Urinary bladder (tissue), 4 donors: ENCODE data around the gene AGAP1. TPM values are rescaled to one million over a fixed set of nuclear protein-coding genes. Genes with fewer than 3 reads are reported as not detected.

Source experiments
- DNase-seq: peaks from one replicate; pipeline ENCODE4 v3.0.0-alpha.2; 2015; ENCODE audit errors: extremely low spot score
- H3K27ac ChIP-seq: one replicate; pipeline ENCODE4 v1.5.1; 2013; ENCODE audit warnings: low read depth, mild to moderate bottlenecking, moderate library complexity
- H3K36me3 ChIP-seq: one replicate; pipeline ENCODE4 v1.6.1; 2013; ENCODE audit warnings: mild to moderate bottlenecking, moderate library complexity; ENCODE audit not compliant: insufficient read depth
- H3K4me1 ChIP-seq: one replicate; pipeline ENCODE4 v1.6.1; 2013; ENCODE audit warnings: mild to moderate bottlenecking, moderate library complexity; ENCODE audit not compliant: insufficient read depth
- H3K4me3 ChIP-seq: one replicate; pipeline ENCODE4 v1.5.1; 2013; ENCODE audit warnings: low read depth, low read length
- WGBS: extraction: QIAGEN DNeasy Blood & Tissue Kit; methylation state at CpG from one replicate; pipeline ENCODE4 v1.1.7; 2013; 5-methylcytosine and 5-hydroxymethylcytosine counted together
- polyA plus RNA-seq: library from polyadenylated mRNA; stranded (reverse); fragments of 200-250 nt; gene quantifications from one replicate; pipeline ENCODE4 v1.2.3, GENCODE V29; 2013
- total RNA-seq: library from RNA; depleted of rRNA; stranded (reverse); fragments of >200 nt; gene quantifications from one replicate; pipeline ENCODE4 v1.2.3, GENCODE V29; 2014
- donor health status: healthy with polysubstance abuse.
- donor health status: healthy.

The AGAP1 gene
- total and polyA plus RNA-seq, 2 donors, result 12.8 to 24.7 TPM

DNA sequence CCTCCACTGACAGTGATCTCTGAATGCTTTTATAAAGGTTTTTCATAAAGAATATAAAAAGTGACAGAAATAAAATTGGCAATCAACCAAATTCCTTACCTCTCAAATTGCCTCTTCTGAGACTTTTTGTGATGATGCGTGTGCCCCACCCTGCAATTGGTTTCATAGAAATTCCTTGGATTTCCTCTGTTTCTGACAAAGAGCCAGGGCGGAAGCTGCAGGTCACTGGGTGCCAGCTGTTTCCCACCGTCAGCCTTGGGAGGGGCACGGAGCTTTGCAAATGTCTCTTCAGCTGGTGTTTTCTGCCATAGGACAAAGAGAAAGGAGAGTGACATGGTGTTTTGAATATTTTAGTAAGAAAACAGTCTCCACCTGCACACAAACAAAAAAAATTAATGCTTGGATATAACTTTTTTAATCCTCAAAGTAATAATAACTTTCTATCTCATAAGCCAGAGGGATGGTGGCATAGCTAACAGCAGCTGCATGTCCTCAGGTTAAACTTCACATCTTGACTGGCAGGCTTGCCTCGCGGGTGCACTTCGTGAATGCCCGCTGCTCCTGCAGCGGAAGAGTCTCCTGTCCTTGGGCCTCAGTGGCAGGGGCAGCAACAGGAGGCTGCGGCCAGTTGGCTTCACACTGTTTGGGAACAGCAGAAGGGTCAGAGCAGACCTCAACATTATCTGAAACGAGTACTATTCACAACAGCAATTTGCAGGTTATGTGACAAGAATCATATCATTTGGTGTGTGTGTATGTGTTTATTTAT lies 24.7 kb downstream of the AGAP1 start:
- DNase-seq, result no peak
- Histone ChIP-seq H3K4me3 (no peak overlapping the region), H3K36me3 (no peaks in the 10 kb centered on the region), H3K4me1 (no peaks in the 10 kb centered on the region), H3K27ac (no peak overlapping the region)
- WGBS, result 81% methylated on average over 11 of the region's 11 CpGs

DNA sequence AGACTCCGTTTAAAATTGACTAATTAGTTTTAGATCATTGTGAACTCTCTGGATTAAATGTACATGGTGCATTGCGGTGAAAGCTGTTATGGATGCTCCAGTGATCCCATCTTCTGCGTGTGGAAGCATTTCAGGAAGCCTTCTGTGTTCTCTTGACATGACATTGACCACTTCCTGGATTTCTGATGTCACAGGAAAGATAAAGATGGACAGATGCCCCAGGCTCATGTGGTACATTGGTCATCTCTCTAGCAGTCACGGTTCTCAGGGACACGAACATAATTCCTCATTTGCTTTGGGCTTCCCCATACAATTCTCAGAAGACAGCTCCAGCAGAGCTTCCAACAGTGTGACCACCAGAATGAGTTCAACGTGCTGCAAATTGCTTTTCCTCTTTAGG lies 26.9 kb downstream of the AGAP1 start:
- Histone ChIP-seq H3K36me3 (no peaks in the 10 kb centered on the region), H3K4me3 (no peak overlapping the region), H3K27ac (no peak overlapping the region), H3K4me1 (no peaks in the 10 kb centered on the region)
- DNase-seq, result no peak
- WGBS, result 86% methylated on average over 6 of the region's 6 CpGs

DNA sequence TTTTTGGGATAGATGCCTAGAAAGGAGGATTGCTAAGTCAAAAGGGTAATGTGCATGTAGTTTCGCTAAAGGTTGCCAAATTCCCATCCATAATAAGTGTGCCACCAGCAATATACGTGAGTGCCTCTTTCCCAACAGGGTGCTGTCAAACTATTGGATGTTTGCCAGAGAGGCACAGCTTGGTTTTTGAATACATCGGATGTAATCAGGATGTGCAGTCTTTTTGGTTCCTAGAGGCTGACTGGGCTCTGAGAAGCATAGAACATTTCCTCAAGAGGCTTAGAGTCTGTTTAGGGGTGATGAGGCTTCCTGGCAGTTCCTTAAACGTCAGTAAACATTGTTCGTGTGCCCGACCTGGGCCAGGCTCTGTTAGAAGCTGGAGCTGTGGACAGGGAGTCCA lies 28.0 kb downstream of the AGAP1 start:
- Histone ChIP-seq H3K27ac (no peak overlapping the region), H3K36me3 (no peaks in the 10 kb centered on the region), H3K4me1 (no peaks in the 10 kb centered on the region), H3K4me3 (no peak overlapping the region)
- 60% methylated on average over 6 of the region's 6 CpGs for WGBS
- no peak for DNase-seq

DNA sequence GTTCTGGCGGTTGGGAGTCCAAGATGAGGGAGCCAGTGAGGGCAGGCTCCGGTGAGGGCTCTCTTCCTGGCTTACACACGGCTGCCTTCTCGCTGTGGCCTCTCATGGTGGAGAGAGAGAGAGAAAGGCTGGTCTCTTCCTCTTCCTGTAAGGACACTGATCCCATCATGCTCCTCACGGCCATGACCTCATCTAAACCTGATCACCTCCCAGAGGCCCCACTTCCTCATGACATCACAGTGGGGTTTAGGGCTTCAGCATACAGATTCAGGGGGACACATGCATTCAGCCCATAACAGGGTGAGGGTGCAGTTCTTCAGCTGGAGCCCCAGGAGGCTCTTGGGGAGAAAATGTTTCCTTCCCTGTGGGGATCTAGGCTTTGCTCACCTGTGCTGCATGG lies 29.2 kb downstream of the AGAP1 start:
- no peaks in the 10 kb centered on the region for H3K36me3 ChIP-seq
- no peak for DNase-seq
- H3K4me1 ChIP-seq, result no peaks in the 10 kb centered on the region
- H3K4me3 ChIP-seq, result no peak overlapping the region
- 98% methylated on average over 5 of the region's 5 CpGs for WGBS
- H3K27ac ChIP-seq, result no peak overlapping the region

DNA sequence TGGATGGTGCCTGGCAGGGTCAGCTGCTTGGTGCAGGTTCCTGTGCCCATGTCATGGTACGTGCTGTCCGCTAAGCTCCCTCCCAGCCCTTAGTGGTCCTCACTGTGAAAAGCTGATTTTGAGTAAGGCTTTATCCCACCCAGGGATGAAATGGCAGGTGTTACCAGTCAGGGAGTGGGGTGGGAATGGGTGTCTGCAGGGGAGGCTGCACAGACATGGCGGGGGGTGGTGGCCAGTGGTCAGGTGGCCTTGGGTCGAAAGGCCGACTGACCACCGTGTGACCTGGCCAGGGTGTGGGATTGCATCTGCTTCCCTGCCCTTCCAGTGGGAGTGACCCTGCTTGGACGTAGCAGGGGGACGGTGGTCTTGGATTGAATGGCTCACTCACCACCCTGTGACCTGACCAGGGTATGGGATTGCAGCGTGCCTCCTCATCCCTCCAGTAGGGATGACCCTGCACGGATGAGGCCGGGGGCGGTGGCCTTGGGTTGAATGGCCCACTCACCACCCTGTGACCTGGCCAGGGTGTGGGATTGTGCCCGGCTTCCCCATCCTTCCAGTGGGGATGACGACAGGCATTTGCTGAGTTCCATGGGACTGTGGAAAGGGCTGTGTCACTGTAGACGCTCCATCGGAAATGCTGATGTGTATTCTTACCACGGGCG lies 29.8 kb downstream of the AGAP1 start:
- Histone ChIP-seq H3K4me1 (no peaks in the 10 kb centered on the region), H3K4me3 (no peak overlapping the region), H3K36me3 (no peaks in the 10 kb centered on the region), H3K27ac (no peak overlapping the region)
- DNase-seq, result no peak
- WGBS, result 97% methylated on average over 18 of the region's 18 CpGs

DNA sequence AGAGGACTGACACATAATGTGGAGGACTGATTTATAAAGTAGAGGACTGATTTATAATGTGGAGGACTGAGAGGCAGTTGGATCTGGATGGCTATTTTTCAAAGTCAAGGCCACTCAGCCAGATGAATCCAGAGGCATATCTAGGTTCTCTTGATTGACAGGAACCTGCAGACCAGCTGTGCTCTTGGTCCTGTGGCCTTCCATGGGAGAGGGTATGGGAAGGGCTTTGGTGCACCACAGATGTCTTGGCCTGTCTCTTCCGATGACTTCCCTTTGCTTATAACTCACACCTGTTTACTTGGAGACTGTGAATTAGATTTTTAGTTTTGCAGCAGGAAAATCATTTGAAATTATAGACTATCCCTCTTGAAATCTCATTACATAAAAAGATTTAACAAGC lies 32.3 kb downstream of the AGAP1 start:
- H3K4me3 ChIP-seq, result no peak overlapping the region
- no peaks in the 10 kb centered on the region for H3K36me3 ChIP-seq
- DNase-seq, result no peak
- H3K4me1 ChIP-seq, result no peaks in the 10 kb centered on the region
- H3K27ac ChIP-seq, result no peak overlapping the region
- 65% methylated on average over 1 of the region's 1 CpG for WGBS

DNA sequence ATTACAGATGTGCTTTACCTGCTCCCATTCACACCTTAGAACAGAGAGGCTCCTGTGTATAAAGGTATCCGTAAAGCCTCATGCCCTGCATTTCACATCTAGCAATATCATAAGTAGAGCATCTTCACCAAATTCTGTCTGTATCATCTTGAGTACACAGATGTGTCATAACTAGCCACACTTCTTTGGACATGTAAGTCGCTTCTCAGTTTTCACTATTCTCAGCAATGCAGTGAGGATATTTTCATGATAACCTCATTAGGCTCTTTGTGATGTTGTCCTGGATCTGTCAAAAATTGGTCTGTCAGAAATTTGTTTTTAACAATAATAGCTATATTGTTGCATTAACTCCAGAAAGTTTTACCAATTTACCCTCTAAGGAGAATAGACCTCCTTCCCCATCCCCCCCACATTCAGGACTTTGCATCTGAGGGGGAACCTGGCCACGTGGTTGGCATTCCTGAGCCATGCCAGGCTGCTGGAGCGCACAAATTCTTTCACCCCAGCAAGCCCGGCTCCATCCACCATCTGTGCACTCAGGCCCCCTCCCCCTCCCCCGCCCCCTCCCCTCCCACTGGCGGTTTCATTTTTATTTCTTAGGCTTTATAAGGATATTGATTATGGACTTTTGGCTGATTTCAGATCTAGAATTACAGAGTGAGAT lies 34.1 kb downstream of the AGAP1 start:
- DNase-seq, result no peak
- no peak overlapping the region for H3K27ac ChIP-seq
- 54% methylated on average over 7 of the region's 7 CpGs for WGBS

DNA sequence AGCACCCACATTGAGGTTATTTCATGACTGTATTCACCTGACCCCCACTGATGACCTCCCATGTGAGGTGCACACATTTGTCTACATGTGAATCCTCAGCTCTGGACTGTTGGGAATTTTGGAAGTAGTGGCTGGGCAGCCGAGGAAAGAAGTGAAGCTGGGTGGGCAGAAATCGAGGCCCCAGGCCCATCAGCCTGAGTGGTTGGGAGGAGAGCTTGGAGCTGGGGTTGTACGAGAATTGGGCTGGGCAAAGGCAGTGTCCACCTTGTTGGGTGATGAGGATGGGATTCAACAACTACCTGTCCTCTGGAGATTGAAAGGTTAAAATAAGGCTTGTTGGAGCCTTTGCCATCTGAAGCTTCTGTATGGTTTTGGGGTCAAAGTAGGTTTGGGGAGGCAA lies 35.8 kb downstream of the AGAP1 start:
- WGBS, result 96% methylated on average over 3 of the region's 3 CpGs
- H3K4me3 ChIP-seq, result no peak overlapping the region
- no peaks in the 10 kb centered on the region for H3K36me3 ChIP-seq
- H3K4me1 ChIP-seq, result no peaks in the 10 kb centered on the region
- no peak for DNase-seq
- no peak overlapping the region for H3K27ac ChIP-seq

More for the DNA sequence above, 34.1 kb downstream of the AGAP1 start:
- Histone ChIP-seq H3K4me1 (no peaks in the 10 kb centered on the region), H3K4me3 (no peak overlapping the region), H3K36me3 (no peaks in the 10 kb centered on the region)

DNA sequence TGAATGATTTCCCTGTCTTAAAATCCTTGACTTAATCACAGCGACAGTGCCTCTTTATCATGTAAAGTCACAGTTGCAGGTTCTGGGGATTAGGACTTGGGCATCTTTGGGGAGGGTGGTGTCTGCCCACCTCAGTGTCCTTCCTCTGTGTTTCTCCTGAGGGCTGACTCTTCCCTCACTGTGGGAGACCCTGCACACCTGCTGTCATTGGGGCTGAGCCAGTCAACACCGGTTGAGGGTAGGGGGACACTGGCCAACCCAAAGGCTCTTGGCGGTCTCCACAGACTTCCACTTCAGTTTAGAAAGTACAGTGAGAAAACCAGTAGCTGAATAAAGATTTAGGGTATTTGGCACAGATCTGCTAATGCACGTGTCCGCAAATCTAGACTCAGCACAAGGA lies 36.9 kb downstream of the AGAP1 start:
- Histone ChIP-seq H3K4me3 (no peak overlapping the region), H3K27ac (no peak overlapping the region), H3K4me1 (no peaks in the 10 kb centered on the region), H3K36me3 (no peaks in the 10 kb centered on the region)
- WGBS, result 94% methylated on average over 5 of the region's 5 CpGs
- no peak for DNase-seq

DNA sequence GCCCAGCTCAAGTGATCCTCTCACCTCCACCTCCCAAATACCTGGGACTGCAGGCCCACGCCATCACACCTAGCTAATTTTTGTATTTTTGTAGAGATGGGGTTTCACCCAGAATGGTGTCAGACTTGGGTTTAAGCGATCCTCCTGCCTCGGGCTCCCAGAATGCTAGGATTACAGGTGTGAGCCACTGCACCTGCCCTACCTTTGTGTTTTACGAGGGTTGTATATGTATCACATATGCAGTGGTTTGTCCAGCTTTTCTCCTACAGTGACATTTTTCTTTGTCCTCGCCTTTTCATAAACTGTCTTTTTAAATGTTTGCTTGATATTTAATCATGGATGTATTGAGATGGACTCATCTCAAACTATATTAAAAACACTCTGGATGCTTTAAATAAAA lies 38.5 kb downstream of the AGAP1 start:
- Histone ChIP-seq H3K4me3 (no peak overlapping the region), H3K27ac (no peak overlapping the region), H3K4me1 (no peaks in the 10 kb centered on the region), H3K36me3 (no peaks in the 10 kb centered on the region)
- DNase-seq, result no peak
- 93% methylated on average over 5 of the region's 5 CpGs for WGBS

DNA sequence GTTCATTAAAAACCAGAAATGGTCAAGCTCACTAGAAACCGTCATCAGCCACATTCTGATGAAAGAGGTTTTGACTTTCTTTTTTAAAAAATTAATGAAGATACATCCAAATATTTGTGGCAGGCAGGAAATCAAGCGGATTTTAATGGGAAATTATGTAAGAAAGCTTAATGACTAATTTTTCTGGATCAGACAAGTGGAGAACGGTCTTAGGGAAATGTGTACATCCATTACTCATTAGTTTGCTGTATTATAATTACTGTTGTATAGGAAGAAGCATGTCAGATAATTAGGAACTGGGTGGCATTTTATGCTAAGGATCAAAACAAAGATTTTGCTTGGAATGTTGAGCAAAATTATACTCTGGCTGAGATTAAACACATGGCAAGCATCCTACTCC lies 39.4 kb downstream of the AGAP1 start:
- Histone ChIP-seq H3K27ac (no peak overlapping the region), H3K4me1 (no peaks in the 10 kb centered on the region), H3K36me3 (no peaks in the 10 kb centered on the region), H3K4me3 (no peak overlapping the region)
- WGBS, result 75% methylated on average over 3 of the region's 3 CpGs
- DNase-seq, result no peak

DNA sequence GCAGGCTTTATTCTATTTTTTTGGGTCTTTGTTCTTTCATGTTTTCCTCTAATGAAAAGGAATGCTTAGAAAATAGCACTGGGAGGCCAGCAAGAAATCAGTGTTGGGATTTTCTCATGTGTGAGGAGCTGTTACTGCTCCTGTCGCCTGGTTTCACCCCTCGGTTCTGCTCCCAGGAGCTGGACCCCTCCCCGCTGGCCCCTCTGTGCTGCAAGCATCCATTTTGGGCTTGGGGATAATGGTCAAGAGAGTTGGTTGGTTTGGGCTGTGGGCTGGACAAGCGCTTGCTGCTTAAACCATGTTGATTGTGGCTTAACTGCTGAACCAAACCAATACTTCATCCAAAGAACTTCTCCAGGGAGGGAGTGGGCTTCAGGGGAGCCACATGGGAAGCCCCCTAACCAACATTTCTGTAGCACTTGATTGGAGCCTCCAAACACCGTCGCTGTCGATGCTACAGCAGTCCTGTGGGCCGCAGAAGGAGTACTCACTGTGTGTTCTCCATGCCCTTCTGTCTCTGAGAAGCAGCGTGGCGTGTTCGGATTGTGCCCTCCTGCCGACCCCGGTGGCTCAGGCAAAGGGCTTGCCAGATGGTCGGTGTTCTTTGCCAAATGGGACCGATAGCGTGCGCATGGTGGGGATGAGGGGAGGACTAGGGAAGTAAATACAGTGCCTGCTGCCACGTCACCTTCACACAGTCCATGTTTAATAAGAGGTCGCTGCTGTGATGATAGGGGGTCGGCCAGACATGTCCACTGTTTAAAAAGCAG lies 40.0 kb downstream of the AGAP1 start:
- 92% methylated on average over 20 of the region's 20 CpGs for WGBS
- Histone ChIP-seq H3K4me1 (no peaks in the 10 kb centered on the region), H3K36me3 (no peaks in the 10 kb centered on the region), H3K4me3 (no peak overlapping the region), H3K27ac (no peak overlapping the region)
- no peak for DNase-seq

DNA sequence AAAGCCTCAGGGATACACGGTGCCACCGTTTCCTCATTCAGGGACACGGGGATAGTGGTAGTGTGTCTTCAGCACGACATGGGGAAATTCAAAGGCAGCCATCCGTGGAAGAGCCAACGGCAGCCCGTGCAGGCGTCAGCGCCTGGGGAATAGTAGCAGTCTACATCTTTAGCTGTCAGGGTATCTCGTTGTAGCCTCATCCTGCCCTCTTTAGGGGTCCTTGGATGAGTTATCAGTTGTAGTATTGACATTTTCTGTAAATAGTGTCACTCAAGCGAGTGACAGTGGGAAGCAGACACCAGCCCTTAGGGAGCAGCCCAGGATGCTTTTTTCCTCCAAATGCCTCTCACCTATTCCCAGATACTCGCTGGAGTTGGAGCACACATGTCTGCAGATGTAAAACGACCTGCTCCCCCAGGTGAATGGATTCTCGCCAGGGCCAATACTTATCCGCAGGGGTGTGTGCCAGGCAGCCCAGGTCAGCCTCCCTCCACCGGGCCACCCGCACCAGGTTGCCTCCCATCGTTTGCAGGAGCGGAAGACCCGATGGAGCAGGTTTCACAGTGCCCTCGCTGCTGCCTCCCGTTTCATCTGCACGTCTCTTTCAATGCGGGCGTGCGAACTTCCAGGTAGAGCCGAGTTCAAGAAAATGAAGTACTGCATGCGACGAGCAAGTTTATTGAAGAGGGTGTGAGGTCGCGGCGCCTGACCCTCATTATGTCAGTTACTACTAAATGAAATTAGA lies 41.0 kb downstream of the AGAP1 start:
- 94% methylated on average over 32 of the region's 32 CpGs for WGBS
- Histone ChIP-seq H3K27ac (no peak overlapping the region), H3K4me3 (no peak overlapping the region), H3K36me3 (no peaks in the 10 kb centered on the region), H3K4me1 (no peaks in the 10 kb centered on the region)
- no peak for DNase-seq
